Cardiac muscle cell (in vitro differentiated cells and primary cell): ENCODE measurements around the gene KCTD16. TPM values are rescaled to one million over a fixed set of nuclear protein-coding genes. Genes with fewer than 3 reads are reported as not detected.

Experiments used
- DNase-seq, 2 donors: peaks; one replicate each; pipeline versions ENCODE4 v3.0.0 to v3.0.0-alpha.2; 2010 to 2017; ENCODE audit warnings: low read depth in 1 of 2, low spot score in 1 of 2
- H3K27ac ChIP-seq: fragments of 200-600 bp; sonication (generic); 2 replicates; pipeline ENCODE4 v1.5.1; 2016
- H3K27me3 ChIP-seq: fragments of 200-600 bp; sonication (generic); 2 replicates; pipeline ENCODE4 v1.6.0; 2016; ENCODE audit warnings: control low read depth
- H3K36me3 ChIP-seq: fragments of 200-600 bp; sonication (generic); 2 replicates; pipeline ENCODE4 v1.5.1; 2016; ENCODE audit warnings: control low read depth
- H3K4me1 ChIP-seq: fragments of 200-600 bp; sonication (generic); 2 replicates; pipeline ENCODE4 v1.8.1; 2017; ENCODE audit warnings: low read depth, mild to moderate bottlenecking, mixed run types
- H3K4me3 ChIP-seq: fragments of 200-600 bp; sonication (generic); 2 replicates; pipeline ENCODE4 v1.5.1; 2016; ENCODE audit warnings: mild to moderate bottlenecking
- H3K9me3 ChIP-seq: fragments of 200-600 bp; sonication (generic); 2 replicates; pipeline ENCODE4 v1.5.1; 2017; ENCODE audit warnings: low read depth, mild to moderate bottlenecking, control low read depth
- polyA plus RNA-seq: library from polyadenylated mRNA; unstranded; fragments of >200 nt; fragmentation: Nextera tagmentation; extraction: Ambion mirVana; gene quantifications from 2 replicates; pipeline ENCODE4 v1.2.1, GENCODE V29; 2016
- total RNA-seq: library from RNA; depleted of rRNA; stranded (reverse); fragments of >200 nt; gene quantifications from 2 replicates; pipeline ENCODE4 v1.2.3, GENCODE V29; 2016
- TF ChIP-seq, protein P1 (sequence below): IDR thresholded peaks from 2 replicates; pipeline ENCODE4 v1.5.1; 2012; ENCODE audit warnings: low read depth, mild to moderate bottlenecking, low read length

The KCTD16 gene
- total and polyA plus RNA-seq, 2 experiments from 2014 or later = 0.13 to 0.66 TPM

DNA sequence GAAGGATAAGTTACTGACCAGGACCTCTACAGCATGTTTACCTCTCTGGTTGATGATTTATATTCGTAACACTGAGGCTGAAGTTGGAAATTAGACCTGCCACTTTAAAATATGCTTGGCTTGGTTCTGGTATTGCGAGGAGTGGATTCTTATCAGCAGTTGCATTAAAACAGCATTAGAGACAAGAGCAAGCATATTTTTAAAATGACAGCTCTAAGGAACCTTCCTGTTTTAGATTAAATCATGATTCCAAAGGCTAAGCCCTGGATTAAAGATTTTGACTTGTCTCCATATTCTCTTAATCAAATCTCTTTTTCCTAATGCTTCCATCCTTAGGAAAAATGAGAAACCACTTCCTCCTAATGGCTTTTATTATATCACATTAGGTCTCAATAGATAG, 277.8 kb downstream of the KCTD16 start:
- Histone ChIP-seq H3K4me1 (no peaks in the 10 kb centered on the region), H3K9me3 (no peaks in the 10 kb centered on the region), H3K27me3 (no peaks in the 10 kb centered on the region), H3K4me3 (no peak overlapping the region), H3K36me3 (no peaks in the 10 kb centered on the region), H3K27ac (no peak overlapping the region)
- no peak for DNase-seq
- TF ChIP-seq, protein P1, sequence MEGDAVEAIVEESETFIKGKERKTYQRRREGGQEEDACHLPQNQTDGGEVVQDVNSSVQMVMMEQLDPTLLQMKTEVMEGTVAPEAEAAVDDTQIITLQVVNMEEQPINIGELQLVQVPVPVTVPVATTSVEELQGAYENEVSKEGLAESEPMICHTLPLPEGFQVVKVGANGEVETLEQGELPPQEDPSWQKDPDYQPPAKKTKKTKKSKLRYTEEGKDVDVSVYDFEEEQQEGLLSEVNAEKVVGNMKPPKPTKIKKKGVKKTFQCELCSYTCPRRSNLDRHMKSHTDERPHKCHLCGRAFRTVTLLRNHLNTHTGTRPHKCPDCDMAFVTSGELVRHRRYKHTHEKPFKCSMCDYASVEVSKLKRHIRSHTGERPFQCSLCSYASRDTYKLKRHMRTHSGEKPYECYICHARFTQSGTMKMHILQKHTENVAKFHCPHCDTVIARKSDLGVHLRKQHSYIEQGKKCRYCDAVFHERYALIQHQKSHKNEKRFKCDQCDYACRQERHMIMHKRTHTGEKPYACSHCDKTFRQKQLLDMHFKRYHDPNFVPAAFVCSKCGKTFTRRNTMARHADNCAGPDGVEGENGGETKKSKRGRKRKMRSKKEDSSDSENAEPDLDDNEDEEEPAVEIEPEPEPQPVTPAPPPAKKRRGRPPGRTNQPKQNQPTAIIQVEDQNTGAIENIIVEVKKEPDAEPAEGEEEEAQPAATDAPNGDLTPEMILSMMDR = no peak

- no peaks in the 10 kb centered on the region for H3K27me3 ChIP-seq
- no peak for DNase-seq
- H3K9me3 ChIP-seq = no peaks in the 10 kb centered on the region
- no peaks in the 10 kb centered on the region for H3K36me3 ChIP-seq
- H3K27ac ChIP-seq = no peak overlapping the region
- TF ChIP-seq, protein P1 = no peak
- no peak overlapping the region for H3K4me3 ChIP-seq
- H3K4me1 ChIP-seq = no peaks in the 10 kb centered on the region
Measured at GRCh38 chr5:144451187-144451973, 280.7 kb downstream of the KCTD16 start.

- DNase-seq = no peak
- TF ChIP-seq, protein P1 = no peak
- Histone ChIP-seq H3K4me3 (no peak overlapping the region), H3K9me3 (no peaks in the 10 kb centered on the region), H3K27ac (no peak overlapping the region), H3K4me1 (no peaks in the 10 kb centered on the region), H3K27me3 (no peaks in the 10 kb centered on the region), H3K36me3 (no peaks in the 10 kb centered on the region)
Measured at GRCh38 chr5:144453753-144454152, 283.1 kb downstream of the KCTD16 start.

DNA sequence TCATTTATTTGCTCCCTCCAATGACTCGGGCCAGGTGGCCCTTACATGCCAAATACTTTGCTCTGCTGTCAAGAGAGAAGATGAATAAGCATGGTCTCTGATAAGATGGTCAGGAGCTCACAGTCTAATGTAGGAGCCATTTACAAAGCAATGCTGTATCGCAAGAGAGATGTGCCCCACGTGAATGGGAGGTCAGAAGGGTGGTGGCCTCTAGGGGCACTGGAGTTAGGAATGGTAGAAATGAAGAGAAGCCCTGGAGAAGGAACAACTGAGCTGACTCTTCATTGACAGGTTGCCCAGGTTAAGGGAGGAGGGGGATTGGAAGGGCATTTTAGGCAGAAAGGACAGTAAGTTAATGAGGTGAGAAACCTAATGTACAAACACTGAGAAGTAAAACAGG, 286.5 kb downstream of the KCTD16 start:
- TF ChIP-seq, protein P1 = no peak
- Histone ChIP-seq H3K27me3 (no peaks in the 10 kb centered on the region), H3K4me3 (no peak overlapping the region), H3K4me1 (no peaks in the 10 kb centered on the region), H3K27ac (no peak overlapping the region), H3K9me3 (no peaks in the 10 kb centered on the region), H3K36me3 (no peaks in the 10 kb centered on the region)
- DNase-seq = no peak

DNA sequence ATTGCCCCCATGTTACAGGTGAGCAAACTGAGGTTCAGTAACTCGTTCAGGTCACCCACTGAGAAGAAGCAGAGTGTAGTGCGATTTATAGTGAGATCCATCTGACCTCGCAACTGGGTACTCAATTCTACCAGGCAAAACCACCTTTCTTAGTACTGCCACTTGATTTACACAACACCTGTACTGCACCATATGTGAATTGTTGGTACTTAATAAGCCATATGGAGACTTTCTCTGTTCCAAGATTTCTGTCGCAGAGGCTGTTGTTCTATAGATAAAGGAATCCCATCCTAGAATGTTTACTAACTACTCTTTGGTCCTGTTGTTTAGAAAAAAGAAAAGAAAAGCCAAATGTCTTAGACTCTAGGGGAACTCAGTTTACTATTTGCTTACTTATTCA, 287.5 kb downstream of the KCTD16 start:
- no peak overlapping the region for H3K4me3 ChIP-seq
- H3K27ac ChIP-seq = no peak overlapping the region
- H3K27me3 ChIP-seq = no peaks in the 10 kb centered on the region
- no peak for DNase-seq
- H3K4me1 ChIP-seq = no peaks in the 10 kb centered on the region
- TF ChIP-seq, protein P1 = no peak
- H3K9me3 ChIP-seq = no peaks in the 10 kb centered on the region
- no peaks in the 10 kb centered on the region for H3K36me3 ChIP-seq
